ENCODE data around the gene SLC45A1. TPM values are rescaled to one million over a fixed set of nuclear protein-coding genes. Genes with fewer than 3 reads are reported as not detected.

Gene SLC45A1
- total RNA-seq, result 0.14 and 0.35 TPM in 2 replicates

DNA sequence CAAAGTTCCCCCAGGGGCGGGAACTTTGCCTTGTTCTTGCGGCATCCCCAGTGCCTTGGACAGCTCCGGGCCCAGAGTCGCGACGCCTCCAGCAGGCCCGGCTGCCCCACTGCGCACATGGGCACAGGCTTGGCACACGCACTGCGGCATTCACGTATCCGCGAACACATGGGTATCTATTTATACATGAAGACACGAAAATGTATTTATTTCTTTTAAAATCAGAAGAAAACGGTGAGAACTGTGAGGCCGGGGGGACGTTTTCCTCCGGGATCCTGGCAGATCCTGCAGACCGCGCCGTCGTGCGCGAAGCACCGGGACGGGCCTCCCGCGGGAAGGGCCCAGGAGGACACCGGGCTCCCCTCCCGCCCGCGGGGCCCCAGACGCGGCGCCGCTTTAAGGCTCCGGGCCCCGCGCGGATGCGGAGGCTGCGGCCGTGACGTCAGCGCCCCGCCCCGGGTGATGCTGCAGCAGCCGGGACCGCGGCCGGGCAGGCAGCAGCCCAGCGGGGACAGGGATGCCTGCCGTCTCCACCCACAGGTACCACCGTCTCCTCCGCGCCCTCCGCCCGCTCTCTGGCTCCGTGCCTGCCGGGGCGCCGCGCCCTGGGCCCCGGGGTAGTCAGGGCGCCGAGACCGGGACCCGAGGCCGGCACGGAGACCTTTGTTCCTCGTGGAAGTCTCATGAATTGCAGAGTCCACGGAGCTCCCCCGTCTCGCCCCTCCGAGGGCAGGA lies at the start of gene SLC45A1:
TSS of gene SLC45A1 (plus strand) at position 468 of the 735 bp plus-strand sequence. CDS start 6,216 bp downstream, outside the sequence.

Data from airway epithelial cell (primary cell).